ENCODE results near the gene HTT.
"Not testable (repeated sequence)": the region's sequence is repeated elsewhere in the genome, so short reads cannot be mapped to it uniquely, and the experiment has no call there.

HTT gene

GRCh38 chr4:3046623-3047022 lies 27.9 kb upstream of the HTT start:
- DNase-seq: no peak

GRCh38 chr4:3047464-3048286 lies 26.8 kb upstream of the HTT start:
- DNase-seq: peak; percentile 14

GRCh38 chr4:3051141-3051897 lies 23.2 kb upstream of the HTT start:
- not testable (repeated sequence) for DNase-seq

GRCh38 chr4:3054169-3054759 lies 20.2 kb upstream of the HTT start:
- no peak for DNase-seq

- no peak for DNase-seq
Observed at GRCh38 chr4:3059943-3060342, 14.5 kb upstream of the HTT start.

GRCh38 chr4:3060946-3061345 lies 13.5 kb upstream of the HTT start:
- DNase-seq: no peak

GRCh38 chr4:3062471-3062870 lies 12.0 kb upstream of the HTT start:
- no peak for DNase-seq

GRCh38 chr4:3065551-3065950 lies 8.9 kb upstream of the HTT start:
- DNase-seq: no peak

- no peak for DNase-seq
Observed at GRCh38 chr4:3066836-3067400, 7.6 kb upstream of the HTT start.

GRCh38 chr4:3067473-3068001 lies 6.9 kb upstream of the HTT start:
- peak; percentile 4 for DNase-seq

GRCh38 chr4:3069661-3070199 lies 4.8 kb upstream of the HTT start:
- DNase-seq: no peak

- no peak for DNase-seq
Observed at GRCh38 chr4:3070709-3071500, 3.6 kb upstream of the HTT start.

- no peak for DNase-seq
Observed at GRCh38 chr4:3071811-3072210, 2.7 kb upstream of the HTT start.

GRCh38 chr4:3073158-3074077 lies 1.1 kb upstream of the HTT start:
- no peak for DNase-seq

- DNase-seq: peak; percentile 17
Observed at GRCh38 chr4:3074846-3075651, 568 bp downstream of the HTT start.

- no peak for DNase-seq
Observed at GRCh38 chr4:3075652-3075981, 1.1 kb downstream of the HTT start.

- DNase-seq: no peak
Observed at GRCh38 chr4:3077796-3078195, 3.3 kb downstream of the HTT start.

- DNase-seq: no peak
Observed at GRCh38 chr4:3079694-3080123, 5.2 kb downstream of the HTT start.

- no peak for DNase-seq
Observed at GRCh38 chr4:3082925-3083515, 8.5 kb downstream of the HTT start.

- no peak for DNase-seq
Observed at GRCh38 chr4:3083732-3084131, 9.3 kb downstream of the HTT start.
